ENCODE results near the gene CDC16. TPM values are rescaled to one million over a fixed set of nuclear protein-coding genes. Genes with fewer than 3 reads are reported as not detected.

The CDC16 gene
- total and polyA plus RNA-seq, 2 of the 8 experiments (the other 6 are each of a cell fraction or from before 2014, with no cell fraction given): 42.5 to 83.4 TPM

GRCh38 chr13:114196629-114197028 is 38.1 kb upstream of the CDC16 start:
- no peak overlapping the region for H3K27ac ChIP-seq (ENCODE audit: low read depth, low read length)
- FAIRE-seq (no peak), DNase-seq (ENCODE audit: low read depth in 1 of 2, low spot score in 2 of 2) (no peak)
- ChIA-PET POLR2A (ENCODE audit: partially characterized antibody) (interaction anchor here (1.4 kb wide), 1 partner anchor 16 kb away, joined by 3 read pairs; no protein-coding TSS in a partner anchor), CTCF (ENCODE audit: partially characterized antibody) (interaction anchor here (0.7 kb wide), 1 partner anchor 70 kb away, joined by 3 read pairs; no protein-coding TSS in a partner anchor)
- H4K20me1 ChIP-seq (replicated peaks in 1 of 2; ENCODE audit: control insufficient read depth in 1 of 2, insufficient read depth in 2 of 2, low read length in 2 of 2): no peaks in the 10 kb centered on the region
- H4K5ac ChIP-seq (ENCODE audit: insufficient read length, low read depth, low read length): no peak overlapping the region
- no peaks in the 10 kb centered on the region for H3K79me2 ChIP-seq (ENCODE audit: control insufficient read depth in 1 of 2, insufficient read depth in 2 of 2, low read length in 2 of 2)
- H3K23me2 ChIP-seq (ENCODE audit: low read depth, low read length): no peaks in the 10 kb centered on the region
- H3K4me3 ChIP-seq (ENCODE audit: extremely low read depth in 1 of 4, insufficient read depth in 2 of 4, low read depth in 3 of 4, low read length in 4 of 4): no peak overlapping the region
- no peak overlapping the region for H3K4me2 ChIP-seq (ENCODE audit: insufficient read depth in 1 of 2, low read depth in 2 of 2, low read length in 2 of 2)
- H3K79me1 ChIP-seq (ENCODE audit: low read depth, low read length): no peaks in the 10 kb centered on the region
- no peaks in the 10 kb centered on the region for H3K36me3 ChIP-seq (ENCODE audit: control insufficient read depth in 2 of 4, insufficient read depth in 4 of 4, low read length in 3 of 4)
- no peak overlapping the region for H2BK120ac ChIP-seq (replicated peaks; ENCODE audit: low read depth, low read length)
- H3K18ac ChIP-seq (ENCODE audit: extremely low read depth, low read length): no peak overlapping the region
- no peak overlapping the region for H3K9ac ChIP-seq (replicated peaks in 1 of 4; ENCODE audit: extremely low read depth in 1 of 4, low read depth in 3 of 4, low read length in 3 of 4)
- no peak overlapping the region for H2AFZ ChIP-seq (ENCODE audit: low read length)
- no peak overlapping the region for H2BK12ac ChIP-seq (ENCODE audit: low read depth, low read length)
- no peak overlapping the region for H3K4ac ChIP-seq (replicated peaks; ENCODE audit: insufficient read length, low read depth, low read length)
- no peak overlapping the region for H2BK20ac ChIP-seq (ENCODE audit: low read length)
- H4K91ac ChIP-seq (replicated peaks; ENCODE audit: insufficient read length, low read length): no peak overlapping the region
- no peak overlapping the region for H2BK15ac ChIP-seq (ENCODE audit: low read length)
- peaks cover 0 to 4% (median 2%) of the 10 kb centered on the region in 4 experiments; a peak in 4 of 7 replicates for H3K4me1 ChIP-seq (replicated peaks in 1 of 4; ENCODE audit: control insufficient read depth in 3 of 4, insufficient read depth in 4 of 4, low read length in 3 of 4)
- TF ChIP-seq USF2 (IDR thresholded peaks at IDR 0.05; ENCODE audit: low read length): no peak
- TF ChIP-seq PHF8 (conservative IDR thresholded peaks at IDR 0.05; ENCODE audit: low read depth, low read length): no peak
- no peak for TF ChIP-seq CHD2 (IDR thresholded peaks at IDR 0.05; ENCODE audit: low read length)
- no peak for TF ChIP-seq CBX8 (IDR thresholded peaks at IDR 0.05; ENCODE audit: borderline replicate concordance, low read depth, low read length)
- TF ChIP-seq MAX (IDR thresholded peaks at IDR 0.05): no peak
- TF ChIP-seq SIX5 (IDR thresholded peaks at IDR 0.05; ENCODE audit: low read depth, low read length): no peak
- no peak for TF ChIP-seq ASH2L (IDR thresholded peaks at IDR 0.05; ENCODE audit: low read length)
- TF ChIP-seq TBP (IDR thresholded peaks at IDR 0.05; ENCODE audit: low read depth, low read length): no peak
- no peak for TF ChIP-seq KDM1A (IDR thresholded peaks at IDR 0.05; ENCODE audit: borderline replicate concordance, low read length)
- no peak for TF ChIP-seq BCL11A (IDR thresholded peaks at IDR 0.05; ENCODE audit: low read depth in 2 of 2, low read length in 2 of 2)
- TF ChIP-seq HDAC2 (IDR thresholded peaks at IDR 0.05; ENCODE audit: borderline replicate concordance in 1 of 2, low read depth in 2 of 2, low read length in 2 of 2): no peak
- no peak for TF ChIP-seq CHD1 (IDR thresholded peaks at IDR 0.05; ENCODE audit: low read depth, low read length)
- TF ChIP-seq SUZ12 (IDR thresholded peaks at IDR 0.05; ENCODE audit: low read length): no peak
- H3K9me3 ChIP-seq (ENCODE audit: insufficient read depth in 2 of 2, low read depth in 1 of 2, low read length in 1 of 2): peaks cover 4 to 10% of the 10 kb centered on the region in 2 experiments; a peak in 1 of 4 replicates
- H3K14ac ChIP-seq (ENCODE audit: insufficient read length): no peak overlapping the region
- 77% methylated on average over 5 of the region's 5 CpGs; no CpG with 5 or more reads in 1 of the 2 experiments for WGBS, 2 experiments (ENCODE audit: extremely low coverage in 1 of 2, insufficient coverage in 1 of 2, insufficient read length in 1 of 2, insufficient replicate concordance in 2 of 2, low coverage in 1 of 2, low lambda C conversion rate in 2 of 2, missing lambda C conversion rate in 1 of 2)
- H4K8ac ChIP-seq (ENCODE audit: extremely low read depth, insufficient read depth, low read length): no peak overlapping the region
- no peak overlapping the region for H2AK5ac ChIP-seq (ENCODE audit: low read depth, low read length)
- no peak overlapping the region for H2BK5ac ChIP-seq (ENCODE audit: low read depth, low read length)
- H3K27me3 ChIP-seq (replicated peaks in 1 of 4; ENCODE audit: control insufficient read depth in 3 of 4, extremely low read depth in 1 of 4, insufficient read depth in 3 of 4, low read length in 3 of 4): no peaks in the 10 kb centered on the region
- no peak overlapping the region for H3K23ac ChIP-seq (ENCODE audit: insufficient read length)
- H3K56ac ChIP-seq (replicated peaks; ENCODE audit: insufficient read length, low read depth, low read length): no peak overlapping the region
